Adrenal gland (tissue), 5 donors: ENCODE results near the gene TBX4.

Experiments used
- POLR2A ChIP-seq, 2 donors: fragments of 450-650 bp; IDR thresholded peaks; one replicate each; pipeline ENCODE4 v1.6.1; 2017; ENCODE audit warnings: antibody characterized with exemption in 2 of 2, mild to moderate bottlenecking in 2 of 2, moderate library complexity in 1 of 2
- TF ChIP-seq, protein P1 (sequence below), 6 experiments: fragments of 450-650 bp in 4 of 6; fragments of 200-600 bp in 2 of 6; sonication (generic) in 1 of 6; IDR thresholded peaks; 1 replicate in 5 of 6; 2 replicates in 1 of 6; pipeline versions ENCODE4 v1.5.1 to v1.8.0; 2016 to 2021; ENCODE audit warnings: antibody characterized with exemption in 6 of 6, mild to moderate bottlenecking in 2 of 6, moderate library complexity in 1 of 6
- donor health status: DM: no; HTN: no; CAD: no.

DNA sequence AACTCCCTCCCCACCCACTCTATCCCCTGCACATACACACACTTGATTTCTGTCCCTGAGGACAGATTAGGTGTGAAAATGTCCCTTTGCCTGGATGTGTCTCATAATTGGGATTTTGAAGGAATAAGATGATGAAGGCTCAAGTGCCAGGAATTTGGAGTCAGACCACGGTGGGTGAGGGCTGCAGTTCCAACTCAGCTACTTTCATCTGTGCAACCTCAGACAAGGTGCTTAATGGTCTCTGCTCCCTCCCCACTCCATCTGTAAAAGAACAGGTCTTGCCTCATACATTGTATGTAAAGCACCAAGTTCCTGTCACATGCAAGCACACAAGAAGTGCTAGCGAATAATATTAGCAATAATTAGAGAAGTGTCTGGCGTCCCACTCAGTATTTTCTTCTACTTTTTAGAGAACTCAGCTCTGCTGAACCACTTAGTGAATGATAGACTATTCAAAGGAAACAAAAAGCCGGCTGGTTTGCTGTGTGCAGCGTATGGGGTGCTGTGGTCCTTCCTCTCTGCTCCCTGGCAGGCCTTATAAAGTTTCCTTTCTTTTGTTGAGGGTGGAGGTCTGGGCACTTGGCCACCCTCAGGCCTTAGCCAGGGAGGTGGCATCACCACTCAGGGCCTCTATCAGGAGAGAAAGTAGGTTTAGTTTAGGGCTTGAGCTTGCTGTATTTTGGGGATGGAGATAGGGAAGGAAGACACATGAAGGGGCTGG lies 6.4 kb downstream of the TBX4 start:
- TF ChIP-seq, protein P1, sequence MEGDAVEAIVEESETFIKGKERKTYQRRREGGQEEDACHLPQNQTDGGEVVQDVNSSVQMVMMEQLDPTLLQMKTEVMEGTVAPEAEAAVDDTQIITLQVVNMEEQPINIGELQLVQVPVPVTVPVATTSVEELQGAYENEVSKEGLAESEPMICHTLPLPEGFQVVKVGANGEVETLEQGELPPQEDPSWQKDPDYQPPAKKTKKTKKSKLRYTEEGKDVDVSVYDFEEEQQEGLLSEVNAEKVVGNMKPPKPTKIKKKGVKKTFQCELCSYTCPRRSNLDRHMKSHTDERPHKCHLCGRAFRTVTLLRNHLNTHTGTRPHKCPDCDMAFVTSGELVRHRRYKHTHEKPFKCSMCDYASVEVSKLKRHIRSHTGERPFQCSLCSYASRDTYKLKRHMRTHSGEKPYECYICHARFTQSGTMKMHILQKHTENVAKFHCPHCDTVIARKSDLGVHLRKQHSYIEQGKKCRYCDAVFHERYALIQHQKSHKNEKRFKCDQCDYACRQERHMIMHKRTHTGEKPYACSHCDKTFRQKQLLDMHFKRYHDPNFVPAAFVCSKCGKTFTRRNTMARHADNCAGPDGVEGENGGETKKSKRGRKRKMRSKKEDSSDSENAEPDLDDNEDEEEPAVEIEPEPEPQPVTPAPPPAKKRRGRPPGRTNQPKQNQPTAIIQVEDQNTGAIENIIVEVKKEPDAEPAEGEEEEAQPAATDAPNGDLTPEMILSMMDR (IDR thresholded peaks at IDR 0.05) = no peak
- no peak for TF ChIP-seq POLR2A (IDR thresholded peaks at IDR 0.05)
